ENCODE measurements around the gene FHL3.
A peak's percentile ranks its signal among the peaks of the same experiment; 100 is the strongest.

FHL3 gene

DNA sequence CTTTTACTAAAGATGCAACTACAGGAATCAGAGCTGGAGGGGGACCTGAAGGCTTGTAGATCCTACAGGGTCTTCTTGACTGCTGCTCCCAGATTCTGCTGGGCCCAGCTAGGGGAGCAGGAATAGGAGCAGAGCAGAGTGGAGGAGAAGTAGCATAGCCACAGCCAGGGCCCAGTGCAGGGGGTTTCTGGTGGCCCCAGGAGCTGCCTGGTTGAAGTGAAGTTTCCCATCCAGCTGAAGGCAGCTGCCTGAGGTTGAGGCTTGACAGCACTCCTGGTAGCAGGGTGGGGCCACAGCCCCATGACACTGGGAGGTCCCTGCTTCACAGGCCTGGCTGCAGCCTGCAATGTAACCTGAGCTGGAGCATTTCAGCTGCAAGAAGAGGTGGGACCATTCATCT lies 56.5 kb downstream of the FHL3 start:
- Histone ChIP-seq H3K27ac (no peak overlapping the region), H3K9me3 (no peaks in the 10 kb centered on the region), H3K36me3 (no peaks in the 10 kb centered on the region), H3K4me1 (ENCODE audit: control insufficient read depth in 1 of 2, insufficient read depth in 1 of 2, low read depth in 1 of 2, low read length in 1 of 2) (peaks cover 18 to 20% of the 10 kb centered on the region in 2 experiments), H3K27me3 (no peaks in the 10 kb centered on the region), H3K4me3 (ENCODE audit: low read depth in 1 of 2, low read length in 1 of 2) (no peak overlapping the region)
- TF ChIP-seq, protein P1, sequence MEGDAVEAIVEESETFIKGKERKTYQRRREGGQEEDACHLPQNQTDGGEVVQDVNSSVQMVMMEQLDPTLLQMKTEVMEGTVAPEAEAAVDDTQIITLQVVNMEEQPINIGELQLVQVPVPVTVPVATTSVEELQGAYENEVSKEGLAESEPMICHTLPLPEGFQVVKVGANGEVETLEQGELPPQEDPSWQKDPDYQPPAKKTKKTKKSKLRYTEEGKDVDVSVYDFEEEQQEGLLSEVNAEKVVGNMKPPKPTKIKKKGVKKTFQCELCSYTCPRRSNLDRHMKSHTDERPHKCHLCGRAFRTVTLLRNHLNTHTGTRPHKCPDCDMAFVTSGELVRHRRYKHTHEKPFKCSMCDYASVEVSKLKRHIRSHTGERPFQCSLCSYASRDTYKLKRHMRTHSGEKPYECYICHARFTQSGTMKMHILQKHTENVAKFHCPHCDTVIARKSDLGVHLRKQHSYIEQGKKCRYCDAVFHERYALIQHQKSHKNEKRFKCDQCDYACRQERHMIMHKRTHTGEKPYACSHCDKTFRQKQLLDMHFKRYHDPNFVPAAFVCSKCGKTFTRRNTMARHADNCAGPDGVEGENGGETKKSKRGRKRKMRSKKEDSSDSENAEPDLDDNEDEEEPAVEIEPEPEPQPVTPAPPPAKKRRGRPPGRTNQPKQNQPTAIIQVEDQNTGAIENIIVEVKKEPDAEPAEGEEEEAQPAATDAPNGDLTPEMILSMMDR (IDR thresholded peaks at IDR 0.05), result no peak

DNA sequence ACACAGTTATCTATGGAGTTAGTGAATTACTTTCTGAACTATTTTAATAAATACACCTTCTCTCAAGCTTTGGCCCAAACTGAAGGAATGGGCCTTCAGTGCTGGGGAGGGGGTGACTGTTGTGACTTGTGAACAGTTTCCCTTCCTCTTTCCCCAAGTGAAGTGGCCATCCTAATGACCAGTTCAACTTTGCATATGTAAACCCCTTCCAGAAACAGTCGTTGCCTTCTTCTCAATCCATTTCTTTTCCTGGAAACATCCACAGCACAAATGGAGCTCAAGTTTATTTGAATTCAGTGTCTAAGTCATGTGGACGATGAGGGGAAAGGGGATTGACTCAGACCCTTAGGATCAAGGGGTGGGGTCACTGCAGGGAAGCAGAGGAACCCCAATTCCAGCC lies 57.1 kb downstream of the FHL3 start:
- H3K36me3 ChIP-seq, result peaks cover 3% of the 10 kb centered on the region
- H3K4me1 ChIP-seq (ENCODE audit: control insufficient read depth in 1 of 2, insufficient read depth in 1 of 2, low read depth in 1 of 2, low read length in 1 of 2), result peaks cover 18 to 20% of the 10 kb centered on the region in 2 experiments
- H3K27ac ChIP-seq, result no peak overlapping the region
- TF ChIP-seq, protein P1 (IDR thresholded peaks at IDR 0.05), result no peak
- H3K4me3 ChIP-seq (ENCODE audit: low read depth in 1 of 2, low read length in 1 of 2), result no peak overlapping the region
- H3K9me3 ChIP-seq, result no peaks in the 10 kb centered on the region
- H3K27me3 ChIP-seq, result no peaks in the 10 kb centered on the region

DNA sequence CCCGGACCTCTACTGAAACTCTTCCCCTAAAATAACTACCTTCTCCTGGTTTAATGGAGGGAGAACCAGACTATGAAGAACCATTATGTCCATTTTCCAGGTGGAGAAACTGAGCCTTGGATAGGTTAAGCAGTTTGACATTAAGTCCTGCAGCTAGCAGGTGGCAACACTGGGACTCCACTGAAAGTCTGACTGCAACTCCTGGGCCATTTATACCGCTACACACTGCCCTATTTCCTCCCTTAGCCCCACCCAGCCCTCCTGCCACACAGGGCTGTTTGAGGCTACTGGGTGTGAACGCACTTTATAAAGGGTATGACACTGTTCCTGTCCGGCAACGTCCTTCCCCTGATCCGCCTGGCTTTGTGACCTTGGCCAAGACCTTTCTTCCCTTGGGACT lies 58.0 kb downstream of the FHL3 start:
- H3K27ac ChIP-seq, result no peak overlapping the region
- H3K27me3 ChIP-seq, result no peaks in the 10 kb centered on the region
- TF ChIP-seq, protein P1 (IDR thresholded peaks at IDR 0.05), result no peak
- no peaks in the 10 kb centered on the region for H3K9me3 ChIP-seq
- H3K4me3 ChIP-seq (ENCODE audit: low read depth in 1 of 2, low read length in 1 of 2), result peak overlapping the region; percentile 53 to 62
- peaks cover 4% of the 10 kb centered on the region for H3K36me3 ChIP-seq
- peaks cover 18 to 20% of the 10 kb centered on the region in 2 experiments for H3K4me1 ChIP-seq (ENCODE audit: control insufficient read depth in 1 of 2, insufficient read depth in 1 of 2, low read depth in 1 of 2, low read length in 1 of 2)

Measured in neutrophil (primary cell).